Measurements from ENCODE around the gene WDR46. TPM values are rescaled to one million over a fixed set of nuclear protein-coding genes. Genes with fewer than 3 reads are reported as not detected.
A peak's percentile ranks its signal among the peaks of the same experiment; 100 is the strongest.

Gene WDR46
- total and polyA plus RNA-seq, 10 of the 15 experiments (the other 5 are each of a cell fraction or from before 2014, with no cell fraction given): 10.1 to 147 (median 86.0) TPM

GRCh38 chr6:33297406-33297955 lies 8.4 kb upstream of the WDR46 start (continued):
- TF ChIP-seq MTA3 (IDR thresholded peaks at IDR 0.05; ENCODE audit: borderline replicate concordance, low read length): no peak
- TF ChIP-seq ZNF207 (IDR thresholded peaks at IDR 0.05; ENCODE audit: borderline replicate concordance): no peak
- TF ChIP-seq ZSCAN29 (IDR thresholded peaks at IDR 0.05): no peak
- TF ChIP-seq IKZF1 (conservative IDR thresholded peaks at IDR 0.05): peak; percentile 41; the same call in 1 of the 2 replicates
- no peak for TF ChIP-seq ZBTB4 (CRISPR knock-in tag; IDR thresholded peaks at IDR 0.05)
- TF ChIP-seq BHLHE40 (IDR thresholded peaks at IDR 0.05; ENCODE audit: borderline replicate concordance in 1 of 2, low read depth in 2 of 2, low read length in 1 of 2): peak in 1 of 2 experiments; percentile 74; a peak in 1 of 4 replicates
- TF ChIP-seq MLLT1 (IDR thresholded peaks at IDR 0.05): no peak
- TF ChIP-seq SIX5 (IDR thresholded peaks at IDR 0.05; ENCODE audit: low read depth, low read length, severe bottlenecking): no peak
- no peak for TF ChIP-seq CEBPZ (IDR thresholded peaks at IDR 0.05; ENCODE audit: low read depth, low read length)
- TF ChIP-seq SIN3A (IDR thresholded peaks at IDR 0.05; ENCODE audit: low read depth, low read length): no peak
- peak; percentile 57 for TF ChIP-seq USF2 (IDR thresholded peaks at IDR 0.05; ENCODE audit: borderline replicate concordance, low read depth, low read length)
- TF ChIP-seq YY1 (IDR thresholded peaks at IDR 0.05; ENCODE audit: low read depth, low read length): 0 out of 2 replicates have a peak, but pooled peaks have one; percentile 16
- TF ChIP-seq RAD51 (IDR thresholded peaks at IDR 0.05): peak; percentile 92
- peak; percentile 56 to 58; a peak in 3 of 4 replicates for TF ChIP-seq IKZF2 (IDR thresholded peaks at IDR 0.05)
- no peak for TF ChIP-seq LARP7 (IDR thresholded peaks at IDR 0.05)
- TF ChIP-seq PKNOX1 (IDR thresholded peaks at IDR 0.05): peak; percentile 58; the same call in 1 of the 2 replicates
- TF ChIP-seq FOXK2 (IDR thresholded peaks at IDR 0.05): no peak
- TF ChIP-seq DPF2 (IDR thresholded peaks at IDR 0.05): peak; percentile 77
- TF ChIP-seq MEF2A (IDR thresholded peaks at IDR 0.05; ENCODE audit: insufficient read depth, low read depth, low read length): no peak

Data from GM12878 (cell line).